ACHN (cell line): Measurements from ENCODE around the gene MARS1.
A peak's percentile ranks its signal among the peaks of the same experiment; 100 is the strongest.
"Not testable (repeated sequence)": the region's sequence is repeated elsewhere in the genome, so short reads cannot be mapped to it uniquely, and the experiment has no call there.

Source experiments
- DNase-seq: peaks from one replicate; pipeline ENCODE4 v3.0.0-alpha.2; 2015
- in situ Hi-C: cut with HindIII; loops from 2 replicates; pipeline ENCODE4 v1.10.0; 2017; ENCODE audit warnings: low sequenced_read_pairs, low pct_ligation_motif_present, low pct_unique_long_range_greater_than_20kb

The MARS1 gene

GRCh38 chr12:57477710-57478681 is 9.9 kb upstream of the MARS1 start:
- no peak for DNase-seq
- in situ Hi-C loops = no loop called here

- in situ Hi-C loops = no loop called here
- DNase-seq = no peak
Measured at GRCh38 chr12:57479043-57479375, 8.9 kb upstream of the MARS1 start.

GRCh38 chr12:57479376-57480115 is 8.3 kb upstream of the MARS1 start, which contains the start of gene ARHGAP9:
ARHGAP9 (minus strand) TSS chr12:57479866; CDS start chr12:57479406, 460 bp downstream.
- DNase-seq = no peak
- in situ Hi-C loops = no loop called here

GRCh38 chr12:57481671-57482070 is 6.2 kb upstream of the MARS1 start:
- DNase-seq = no peak
- in situ Hi-C loops = no loop called here

- in situ Hi-C loops = no loop called here
- peak; percentile 89 for DNase-seq
Measured at GRCh38 chr12:57483466-57483865, 4.4 kb upstream of the MARS1 start.

- in situ Hi-C loops = no loop called here
- no peak for DNase-seq
Measured at GRCh38 chr12:57485695-57486094, 2.2 kb upstream of the MARS1 start.

- in situ Hi-C loops = no loop called here
- no peak for DNase-seq
Measured at GRCh38 chr12:57487055-57487596, 742 bp upstream of the MARS1 start.

GRCh38 chr12:57488402-57489156 is 711 bp downstream of the MARS1 start:
- no peak for DNase-seq
- in situ Hi-C loops = no loop called here

- in situ Hi-C loops = no loop called here
- no peak for DNase-seq
Measured at GRCh38 chr12:57489157-57489641, 1.3 kb downstream of the MARS1 start.

GRCh38 chr12:57490126-57490525 is 2.3 kb downstream of the MARS1 start:
- DNase-seq = no peak
- in situ Hi-C loops = no loop called here

- in situ Hi-C loops = no loop called here
- peak; percentile 41 for DNase-seq
Measured at GRCh38 chr12:57491393-57492280, 3.8 kb downstream of the MARS1 start.

GRCh38 chr12:57495051-57495701 is 7.3 kb downstream of the MARS1 start:
- DNase-seq, in situ Hi-C loops: not testable (repeated sequence)

- in situ Hi-C loops = no loop called here
- no peak for DNase-seq
Measured at GRCh38 chr12:57496822-57497221, 9.0 kb downstream of the MARS1 start.

GRCh38 chr12:57497223-57498131 is 9.6 kb downstream of the MARS1 start:
- in situ Hi-C loops = no loop called here
- no peak for DNase-seq

GRCh38 chr12:57498132-57498502 is 10.2 kb downstream of the MARS1 start:
- in situ Hi-C loops = no loop called here
- no peak for DNase-seq

GRCh38 chr12:57498571-57498970 is 10.7 kb downstream of the MARS1 start:
- in situ Hi-C loops = no loop called here
- DNase-seq = no peak
